GM12878 (cell line): ENCODE results near the gene KRTAP4-16.

Experiments used
- PML ChIP-seq: IDR thresholded peaks from 2 replicates; pipeline ENCODE4 v1.6.1; 2012; ENCODE audit warnings: low read length, inconsistent platforms
- RFX5 ChIP-seq: IDR thresholded peaks from 2 replicates; pipeline ENCODE4 v1.6.1; 2011; ENCODE audit warnings: low read depth, low read length, improper control_type of control experiment
- ZSCAN29 ChIP-seq: fragments of 450-650 bp; IDR thresholded peaks from 2 replicates; pipeline ENCODE4 v1.6.1; 2017; ENCODE audit warnings: mild to moderate bottlenecking, moderate library complexity
- TF ChIP-seq, protein P1 (sequence below): IDR thresholded peaks from 2 replicates; pipeline ENCODE4 v1.6.1; 2011; ENCODE audit warnings: low read depth, low read length, improper control_type of control experiment, borderline replicate concordance
- TF ChIP-seq, protein P2 (sequence below): fragments of 450-650 bp; formaldehyde crosslinking; IDR thresholded peaks from 2 replicates; pipeline ENCODE4 v1.4.0; 2020; ENCODE audit warnings: mild to moderate bottlenecking, moderate library complexity
- TF ChIP-seq, protein P3 (sequence below), 3 experiments: IDR thresholded peaks in 2 of 3; conservative IDR thresholded peaks in 1 of 3; 2 replicates each; pipeline ENCODE4 v1.5.1; 2011; ENCODE audit warnings: low read depth in 3 of 3, low read length in 3 of 3, mild to moderate bottlenecking in 3 of 3, control low read depth in 2 of 3, moderate library complexity in 2 of 3, inconsistent platforms in 1 of 3, mixed read lengths in 1 of 3; ENCODE audit not compliant: control insufficient read depth in 2 of 3, insufficient read depth in 1 of 3; ENCODE audit errors: extremely low read depth in 1 of 3
- TF ChIP-seq, protein P4 (sequence below): fragments of 450-650 bp; formaldehyde crosslinking; IDR thresholded peaks from 2 replicates; pipeline ENCODE4 v1.4.0; 2022; ENCODE audit warnings: mild to moderate bottlenecking, moderate library complexity

DNA sequence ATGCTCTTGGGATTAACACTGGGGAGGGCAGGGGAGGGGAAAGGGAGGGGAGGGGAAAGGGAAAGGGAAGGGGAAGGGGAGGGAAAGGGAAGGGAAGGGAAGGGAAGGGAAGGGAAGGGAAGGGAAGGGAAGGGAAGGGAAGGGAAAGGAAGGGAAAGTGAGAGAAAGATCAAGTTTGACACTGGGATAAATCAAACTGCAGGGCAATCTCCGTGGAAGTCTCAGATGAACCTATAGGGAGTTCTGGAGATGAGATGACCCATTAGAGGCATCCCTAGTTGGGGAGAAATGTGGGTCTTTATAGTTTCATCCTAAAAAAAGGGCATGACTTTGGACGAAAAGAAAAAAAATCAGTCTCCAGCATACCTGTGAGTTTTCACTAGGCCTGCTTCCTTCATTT, 19.7 kb upstream of the KRTAP4-16 start:
- TF ChIP-seq, protein P1, sequence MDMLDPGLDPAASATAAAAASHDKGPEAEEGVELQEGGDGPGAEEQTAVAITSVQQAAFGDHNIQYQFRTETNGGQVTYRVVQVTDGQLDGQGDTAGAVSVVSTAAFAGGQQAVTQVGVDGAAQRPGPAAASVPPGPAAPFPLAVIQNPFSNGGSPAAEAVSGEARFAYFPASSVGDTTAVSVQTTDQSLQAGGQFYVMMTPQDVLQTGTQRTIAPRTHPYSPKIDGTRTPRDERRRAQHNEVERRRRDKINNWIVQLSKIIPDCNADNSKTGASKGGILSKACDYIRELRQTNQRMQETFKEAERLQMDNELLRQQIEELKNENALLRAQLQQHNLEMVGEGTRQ = no peak
- TF ChIP-seq RFX5 = no peak
- TF ChIP-seq ZSCAN29 = no peak
- TF ChIP-seq, protein P2, sequence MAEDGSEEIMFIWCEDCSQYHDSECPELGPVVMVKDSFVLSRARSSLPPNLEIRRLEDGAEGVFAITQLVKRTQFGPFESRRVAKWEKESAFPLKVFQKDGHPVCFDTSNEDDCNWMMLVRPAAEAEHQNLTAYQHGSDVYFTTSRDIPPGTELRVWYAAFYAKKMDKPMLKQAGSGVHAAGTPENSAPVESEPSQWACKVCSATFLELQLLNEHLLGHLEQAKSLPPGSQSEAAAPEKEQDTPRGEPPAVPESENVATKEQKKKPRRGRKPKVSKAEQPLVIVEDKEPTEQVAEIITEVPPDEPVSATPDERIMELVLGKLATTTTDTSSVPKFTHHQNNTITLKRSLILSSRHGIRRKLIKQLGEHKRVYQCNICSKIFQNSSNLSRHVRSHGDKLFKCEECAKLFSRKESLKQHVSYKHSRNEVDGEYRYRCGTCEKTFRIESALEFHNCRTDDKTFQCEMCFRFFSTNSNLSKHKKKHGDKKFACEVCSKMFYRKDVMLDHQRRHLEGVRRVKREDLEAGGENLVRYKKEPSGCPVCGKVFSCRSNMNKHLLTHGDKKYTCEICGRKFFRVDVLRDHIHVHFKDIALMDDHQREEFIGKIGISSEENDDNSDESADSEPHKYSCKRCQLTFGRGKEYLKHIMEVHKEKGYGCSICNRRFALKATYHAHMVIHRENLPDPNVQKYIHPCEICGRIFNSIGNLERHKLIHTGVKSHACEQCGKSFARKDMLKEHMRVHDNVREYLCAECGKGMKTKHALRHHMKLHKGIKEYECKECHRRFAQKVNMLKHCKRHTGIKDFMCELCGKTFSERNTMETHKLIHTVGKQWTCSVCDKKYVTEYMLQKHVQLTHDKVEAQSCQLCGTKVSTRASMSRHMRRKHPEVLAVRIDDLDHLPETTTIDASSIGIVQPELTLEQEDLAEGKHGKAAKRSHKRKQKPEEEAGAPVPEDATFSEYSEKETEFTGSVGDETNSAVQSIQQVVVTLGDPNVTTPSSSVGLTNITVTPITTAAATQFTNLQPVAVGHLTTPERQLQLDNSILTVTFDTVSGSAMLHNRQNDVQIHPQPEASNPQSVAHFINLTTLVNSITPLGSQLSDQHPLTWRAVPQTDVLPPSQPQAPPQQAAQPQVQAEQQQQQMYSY (CRISPR knock-in tag) = no peak
- no peak for TF ChIP-seq PML
- TF ChIP-seq, protein P3, sequence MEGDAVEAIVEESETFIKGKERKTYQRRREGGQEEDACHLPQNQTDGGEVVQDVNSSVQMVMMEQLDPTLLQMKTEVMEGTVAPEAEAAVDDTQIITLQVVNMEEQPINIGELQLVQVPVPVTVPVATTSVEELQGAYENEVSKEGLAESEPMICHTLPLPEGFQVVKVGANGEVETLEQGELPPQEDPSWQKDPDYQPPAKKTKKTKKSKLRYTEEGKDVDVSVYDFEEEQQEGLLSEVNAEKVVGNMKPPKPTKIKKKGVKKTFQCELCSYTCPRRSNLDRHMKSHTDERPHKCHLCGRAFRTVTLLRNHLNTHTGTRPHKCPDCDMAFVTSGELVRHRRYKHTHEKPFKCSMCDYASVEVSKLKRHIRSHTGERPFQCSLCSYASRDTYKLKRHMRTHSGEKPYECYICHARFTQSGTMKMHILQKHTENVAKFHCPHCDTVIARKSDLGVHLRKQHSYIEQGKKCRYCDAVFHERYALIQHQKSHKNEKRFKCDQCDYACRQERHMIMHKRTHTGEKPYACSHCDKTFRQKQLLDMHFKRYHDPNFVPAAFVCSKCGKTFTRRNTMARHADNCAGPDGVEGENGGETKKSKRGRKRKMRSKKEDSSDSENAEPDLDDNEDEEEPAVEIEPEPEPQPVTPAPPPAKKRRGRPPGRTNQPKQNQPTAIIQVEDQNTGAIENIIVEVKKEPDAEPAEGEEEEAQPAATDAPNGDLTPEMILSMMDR (IDR thresholded peaks at IDR 0.05 in 2 of 3, conservative IDR thresholded peaks at IDR 0.05 in 1 of 3; ENCODE audit: control insufficient read depth in 2 of 3, extremely low read depth in 1 of 3, insufficient read depth in 1 of 3, low read depth in 3 of 3, low read length in 3 of 3) = no peak
- TF ChIP-seq, protein P4, sequence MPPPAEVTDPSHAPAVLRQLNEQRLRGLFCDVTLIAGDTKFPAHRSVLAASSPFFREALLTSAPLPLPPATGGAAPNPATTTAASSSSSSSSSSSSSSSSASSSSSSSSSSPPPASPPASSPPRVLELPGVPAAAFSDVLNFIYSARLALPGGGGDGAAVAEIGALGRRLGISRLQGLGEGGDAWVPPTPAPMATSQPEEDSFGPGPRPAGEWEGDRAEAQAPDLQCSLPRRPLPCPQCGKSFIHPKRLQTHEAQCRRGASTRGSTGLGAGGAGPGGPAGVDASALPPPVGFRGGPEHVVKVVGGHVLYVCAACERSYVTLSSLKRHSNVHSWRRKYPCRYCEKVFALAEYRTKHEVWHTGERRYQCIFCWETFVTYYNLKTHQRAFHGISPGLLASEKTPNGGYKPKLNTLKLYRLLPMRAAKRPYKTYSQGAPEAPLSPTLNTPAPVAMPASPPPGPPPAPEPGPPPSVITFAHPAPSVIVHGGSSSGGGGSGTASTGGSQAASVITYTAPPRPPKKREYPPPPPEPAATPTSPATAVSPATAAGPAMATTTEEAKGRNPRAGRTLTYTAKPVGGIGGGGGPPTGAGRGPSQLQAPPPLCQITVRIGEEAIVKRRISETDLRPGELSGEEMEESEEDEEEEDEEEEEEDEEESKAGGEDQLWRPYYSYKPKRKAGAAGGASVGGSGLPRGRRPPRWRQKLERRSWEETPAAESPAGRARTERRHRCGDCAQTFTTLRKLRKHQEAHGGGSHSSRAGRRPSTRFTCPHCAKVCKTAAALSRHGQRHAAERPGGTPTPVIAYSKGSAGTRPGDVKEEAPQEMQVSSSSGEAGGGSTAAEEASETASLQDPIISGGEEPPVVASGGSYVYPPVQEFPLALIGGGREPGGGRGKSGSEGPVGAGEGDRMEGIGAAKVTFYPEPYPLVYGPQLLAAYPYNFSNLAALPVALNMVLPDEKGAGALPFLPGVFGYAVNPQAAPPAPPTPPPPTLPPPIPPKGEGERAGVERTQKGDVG (CRISPR knock-in tag) = no peak
